Vagina (tissue), 2 donors: ENCODE measurements around the gene KLHL29.

Experiments used
- POLR2A ChIP-seq, 2 donors: fragments of 450-650 bp; IDR thresholded peaks; one replicate each; pipeline ENCODE4 v1.6.1; 2017; ENCODE audit warnings: antibody characterized with exemption in 2 of 2, mild to moderate bottlenecking in 2 of 2, moderate library complexity in 2 of 2
- POLR2AphosphoS5 ChIP-seq, 2 donors: sonication (generic); formaldehyde crosslinking; IDR thresholded peaks; one replicate each; pipeline ENCODE4 v1.9.0; 2017; ENCODE audit warnings: antibody characterized with exemption in 2 of 2, mild to moderate bottlenecking in 2 of 2, low read depth in 1 of 2; ENCODE audit not compliant: insufficient read depth in 1 of 2
- TF ChIP-seq, protein P1 (sequence below), 3 experiments: fragments of 450-650 bp in 2 of 3; fragments of 200-600 bp in 1 of 3; sonication (generic) in 1 of 3; IDR thresholded peaks; one replicate each; pipeline ENCODE4 v1.5.1; 2017 to 2019; ENCODE audit warnings: antibody characterized with exemption in 3 of 3, mild to moderate bottlenecking in 2 of 3, moderate library complexity in 2 of 3

DNA sequence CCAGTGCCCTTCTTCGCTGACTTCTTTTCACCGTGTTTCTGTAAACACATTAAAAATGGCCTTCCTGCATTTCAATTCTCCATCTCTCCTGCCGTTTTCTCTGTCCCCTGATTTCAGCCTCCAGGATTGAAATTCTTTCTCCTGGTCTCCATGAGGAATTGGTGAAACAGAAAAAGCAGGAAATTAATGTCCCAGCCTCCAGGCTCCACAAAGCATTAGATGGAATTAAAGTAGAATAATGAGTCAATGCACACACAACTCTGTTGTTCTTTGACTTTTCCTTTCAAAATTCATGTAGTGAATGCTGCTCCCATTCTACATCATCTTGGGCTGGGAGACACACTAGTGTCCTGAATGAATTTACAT is 209.5 kb downstream of the KLHL29 start:
- TF ChIP-seq, protein P1, sequence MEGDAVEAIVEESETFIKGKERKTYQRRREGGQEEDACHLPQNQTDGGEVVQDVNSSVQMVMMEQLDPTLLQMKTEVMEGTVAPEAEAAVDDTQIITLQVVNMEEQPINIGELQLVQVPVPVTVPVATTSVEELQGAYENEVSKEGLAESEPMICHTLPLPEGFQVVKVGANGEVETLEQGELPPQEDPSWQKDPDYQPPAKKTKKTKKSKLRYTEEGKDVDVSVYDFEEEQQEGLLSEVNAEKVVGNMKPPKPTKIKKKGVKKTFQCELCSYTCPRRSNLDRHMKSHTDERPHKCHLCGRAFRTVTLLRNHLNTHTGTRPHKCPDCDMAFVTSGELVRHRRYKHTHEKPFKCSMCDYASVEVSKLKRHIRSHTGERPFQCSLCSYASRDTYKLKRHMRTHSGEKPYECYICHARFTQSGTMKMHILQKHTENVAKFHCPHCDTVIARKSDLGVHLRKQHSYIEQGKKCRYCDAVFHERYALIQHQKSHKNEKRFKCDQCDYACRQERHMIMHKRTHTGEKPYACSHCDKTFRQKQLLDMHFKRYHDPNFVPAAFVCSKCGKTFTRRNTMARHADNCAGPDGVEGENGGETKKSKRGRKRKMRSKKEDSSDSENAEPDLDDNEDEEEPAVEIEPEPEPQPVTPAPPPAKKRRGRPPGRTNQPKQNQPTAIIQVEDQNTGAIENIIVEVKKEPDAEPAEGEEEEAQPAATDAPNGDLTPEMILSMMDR (IDR thresholded peaks at IDR 0.05), result no peak
- TF ChIP-seq POLR2AphosphoS5 (IDR thresholded peaks at IDR 0.05; ENCODE audit: insufficient read depth in 1 of 2, low read depth in 1 of 2) (no peak), POLR2A (IDR thresholded peaks at IDR 0.05) (no peak)
